ENCODE results near the gene MEI1.

DNA sequence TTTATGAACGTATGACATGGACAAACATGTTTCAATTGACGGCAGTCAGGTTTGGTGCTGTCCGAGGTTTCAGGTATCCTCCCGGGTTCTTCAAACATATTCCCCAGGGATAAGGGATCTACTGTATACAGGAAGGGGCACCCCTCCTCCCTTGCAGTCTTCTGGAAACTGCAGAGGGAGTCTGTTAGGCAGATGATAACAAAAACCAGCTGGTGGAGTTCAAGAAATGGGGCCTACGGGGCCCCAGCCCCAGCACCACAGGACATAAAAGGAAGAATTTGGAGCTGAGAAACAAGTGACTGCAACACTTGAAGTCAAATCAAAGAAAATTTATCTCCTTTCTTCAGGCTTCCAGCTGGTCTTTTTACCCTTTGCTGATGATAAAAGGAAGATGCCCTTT is 42.7 kb upstream of the MEI1 start:
- TF ChIP-seq, protein P1, sequence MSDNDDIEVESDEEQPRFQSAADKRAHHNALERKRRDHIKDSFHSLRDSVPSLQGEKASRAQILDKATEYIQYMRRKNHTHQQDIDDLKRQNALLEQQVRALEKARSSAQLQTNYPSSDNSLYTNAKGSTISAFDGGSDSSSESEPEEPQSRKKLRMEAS (IDR thresholded peaks at IDR 0.05) = no peak
- TF ChIP-seq NFIC (IDR thresholded peaks at IDR 0.05) (no peak), EP300 (IDR thresholded peaks at IDR 0.05; ENCODE audit: borderline replicate concordance) (no peak), TCF12 (IDR thresholded peaks at IDR 0.05; ENCODE audit: low read depth) (no peak), TEAD4 (IDR thresholded peaks at IDR 0.05) (no peak)
- TF ChIP-seq, protein P2, sequence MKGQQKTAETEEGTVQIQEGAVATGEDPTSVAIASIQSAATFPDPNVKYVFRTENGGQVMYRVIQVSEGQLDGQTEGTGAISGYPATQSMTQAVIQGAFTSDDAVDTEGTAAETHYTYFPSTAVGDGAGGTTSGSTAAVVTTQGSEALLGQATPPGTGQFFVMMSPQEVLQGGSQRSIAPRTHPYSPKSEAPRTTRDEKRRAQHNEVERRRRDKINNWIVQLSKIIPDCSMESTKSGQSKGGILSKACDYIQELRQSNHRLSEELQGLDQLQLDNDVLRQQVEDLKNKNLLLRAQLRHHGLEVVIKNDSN (IDR thresholded peaks at IDR 0.05) = no peak

Measured in Ishikawa (cell line).